Measurements from ENCODE around the gene TMOD4.
"Not testable (repeated sequence)": the region's sequence is repeated elsewhere in the genome, so short reads cannot be mapped to it uniquely, and the experiment has no call there.

Gene TMOD4

DNA sequence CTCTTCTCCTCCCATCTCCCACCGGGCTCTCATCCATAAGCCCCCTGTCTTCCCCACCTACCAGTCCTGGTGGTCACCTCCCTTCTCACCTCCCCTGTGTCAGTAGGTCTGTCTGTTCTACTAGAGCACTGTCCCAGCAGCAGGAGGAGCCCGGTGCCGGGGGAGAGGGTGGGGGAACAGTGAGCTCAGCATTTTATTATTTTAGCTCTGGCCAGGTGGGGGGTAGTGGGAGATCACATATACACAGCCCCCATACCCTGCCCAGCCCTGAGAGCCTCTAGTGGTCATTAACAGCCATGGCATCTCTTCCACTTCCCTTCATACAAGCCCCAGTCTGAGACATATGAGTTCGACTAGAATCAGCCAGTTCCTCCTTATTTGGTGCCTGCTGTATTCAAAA lies at the start of gene TMOD4:
TMOD4 (minus strand) TSS at position 119 of the 400 bp plus-strand sequence. CDS start 1,106 bp downstream, outside the sequence.
- DNase-seq, result no peak

- no peak for DNase-seq
Observed at GRCh38 chr1:151222130-151222529, 46.3 kb upstream of the TMOD4 start.

GRCh38 chr1:151221616-151222015 lies 45.8 kb upstream of the TMOD4 start:
- no peak for DNase-seq

GRCh38 chr1:151213560-151213959 lies 37.8 kb upstream of the TMOD4 start:
- no peak for DNase-seq

DNA sequence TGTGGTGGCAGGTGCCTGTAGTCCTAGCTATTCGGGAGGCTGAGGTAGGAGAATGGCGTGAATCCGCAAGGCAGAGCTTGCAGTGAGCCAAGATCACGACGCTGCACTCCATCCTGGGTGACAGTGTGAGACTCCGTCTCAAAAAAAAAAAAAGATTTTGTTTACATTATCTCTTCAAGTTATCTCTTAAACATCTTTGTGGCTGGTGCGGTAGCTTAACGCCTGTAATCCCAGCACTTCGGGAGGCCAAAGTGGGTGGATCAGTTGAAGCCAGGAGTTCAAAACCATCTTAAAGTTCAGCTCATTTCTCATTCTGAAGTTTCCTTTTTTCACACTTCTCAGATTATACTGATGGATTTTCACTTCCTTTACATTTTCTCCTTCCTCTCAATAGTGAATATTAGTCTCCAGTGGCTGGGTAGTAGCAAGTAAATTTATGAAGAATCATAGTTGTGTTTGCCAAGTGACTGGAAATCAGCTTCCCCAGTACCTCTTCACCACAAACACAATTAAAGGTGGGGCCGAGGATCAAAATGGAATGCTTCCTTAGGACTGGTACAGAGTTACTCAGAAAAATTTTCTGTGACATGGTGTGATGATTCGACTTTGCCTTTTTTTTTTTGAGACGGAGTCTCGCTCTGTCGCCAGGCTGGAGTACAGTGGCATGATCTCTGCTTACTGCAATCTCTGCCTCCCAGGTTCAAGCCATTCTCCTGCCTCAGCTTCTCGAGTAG lies 36.4 kb upstream of the TMOD4 start:
- no peak for DNase-seq

GRCh38 chr1:151210830-151211229 lies 35.0 kb upstream of the TMOD4 start:
- DNase-seq, result no peak

DNA sequence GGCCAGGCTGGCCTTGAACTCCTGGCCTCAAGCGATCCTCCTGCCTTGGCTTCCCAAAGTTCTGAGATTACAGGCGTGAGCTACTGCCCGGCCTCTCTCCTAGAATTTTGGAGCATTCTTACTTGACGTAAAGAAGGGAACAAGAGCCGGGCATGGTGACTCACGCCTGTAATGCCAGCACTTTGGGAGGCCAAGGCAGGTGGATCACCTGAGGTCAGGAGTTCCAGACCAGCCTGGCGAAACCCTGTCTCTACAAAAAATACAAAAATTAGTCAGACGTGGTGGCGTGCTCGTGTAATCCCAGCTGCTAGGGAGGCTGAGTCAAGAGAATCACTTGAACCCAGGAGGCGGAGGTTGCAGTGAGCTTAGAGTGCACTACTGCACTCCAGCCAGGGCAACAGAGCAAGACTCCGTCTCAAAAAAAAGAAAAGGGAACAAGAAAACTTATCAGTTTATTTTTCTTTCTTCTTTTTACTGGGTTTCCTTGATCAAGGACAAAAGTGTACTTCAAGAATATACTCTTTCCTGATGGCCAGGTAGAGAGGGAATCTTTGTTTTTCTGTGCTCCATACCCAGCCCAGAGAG lies 29.7 kb upstream of the TMOD4 start:
- not testable (repeated sequence) for DNase-seq

DNA sequence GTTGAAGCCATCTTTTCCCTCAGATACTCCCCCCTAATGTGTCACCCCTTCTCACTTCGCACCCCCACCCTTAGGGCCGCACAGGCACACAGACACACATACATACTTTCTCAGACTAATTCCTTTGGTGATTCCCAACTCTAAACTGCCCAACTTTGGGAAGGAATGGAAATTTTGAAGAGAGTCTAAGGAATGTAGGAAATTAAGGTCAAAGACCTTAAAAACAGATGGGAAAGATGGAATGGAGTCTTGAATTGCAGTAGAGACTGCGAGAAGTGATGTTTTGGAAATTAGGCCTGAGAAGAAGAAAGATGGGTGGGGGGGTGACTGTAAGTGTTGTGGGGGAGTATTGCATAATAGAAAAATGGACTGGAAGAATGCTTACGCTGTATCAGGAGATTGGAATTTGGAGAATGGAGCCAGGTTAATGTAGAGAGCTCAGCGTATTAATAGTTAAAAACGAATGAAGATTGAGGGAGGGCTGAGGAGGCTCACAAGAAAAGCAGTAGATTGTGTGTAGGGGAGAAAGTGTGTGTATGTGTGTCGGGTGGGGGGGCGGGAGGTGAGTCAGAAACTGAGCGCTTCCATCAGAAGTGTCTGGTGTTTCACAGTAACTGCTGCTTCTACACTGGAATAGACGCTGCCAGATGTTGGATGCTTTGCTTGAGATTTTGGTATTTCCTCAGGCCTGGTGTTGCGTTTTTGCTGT lies 24.2 kb upstream of the TMOD4 start:
- peak; percentile 42 for DNase-seq

DNA sequence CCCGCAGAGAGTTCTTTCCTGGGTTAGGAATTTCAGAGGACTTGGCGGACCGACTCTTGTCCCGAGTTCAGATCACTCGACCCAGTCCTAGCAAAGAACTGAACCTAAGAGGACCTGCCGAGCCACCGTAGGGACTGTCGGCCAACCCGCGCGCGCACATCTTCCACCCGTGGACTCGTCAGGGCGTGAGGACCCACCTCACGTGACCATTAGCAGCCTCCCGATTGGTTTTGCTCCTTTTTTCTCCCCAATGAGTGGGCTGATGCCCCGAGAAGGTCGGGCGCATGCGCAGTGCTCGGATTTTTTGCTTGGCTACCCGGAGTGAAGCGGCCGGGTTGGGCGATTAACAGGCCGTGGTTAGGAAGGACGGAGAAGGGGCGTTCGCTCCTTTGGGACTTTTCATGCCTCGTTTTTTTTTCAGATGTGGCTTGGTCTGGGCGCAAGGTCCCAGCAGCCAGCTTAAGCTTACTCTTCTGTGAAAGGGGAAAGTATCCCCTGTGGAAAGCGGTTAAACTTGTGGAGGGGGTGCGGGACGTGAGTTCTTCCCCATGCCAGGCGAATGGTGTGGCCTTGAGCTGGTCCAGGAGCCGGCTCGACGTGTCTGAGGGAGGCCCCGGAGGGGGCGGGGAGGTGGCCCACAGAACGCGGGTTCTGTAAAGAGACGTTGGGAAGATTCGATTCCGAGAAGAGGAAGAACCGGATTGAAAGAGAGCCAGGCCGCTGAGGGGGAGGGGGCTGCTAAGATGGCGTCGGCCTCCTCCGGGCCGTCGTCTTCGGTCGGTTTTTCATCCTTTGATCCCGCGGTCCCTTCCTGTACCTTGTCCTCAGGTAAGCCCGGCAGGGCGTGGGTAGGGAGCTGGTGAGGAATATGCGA lies 22.7 kb upstream of the TMOD4 start, which contains the start of gene PIP5K1A:
PIP5K1A (plus strand) TSS at position 299 of the 874 bp plus-strand sequence; CDS start at position 744, 445 bp downstream.
- peak; percentile 99 for DNase-seq

- DNase-seq, result peak; percentile 16
Observed at GRCh38 chr1:151197863-151198253, 22.1 kb upstream of the TMOD4 start.

DNA sequence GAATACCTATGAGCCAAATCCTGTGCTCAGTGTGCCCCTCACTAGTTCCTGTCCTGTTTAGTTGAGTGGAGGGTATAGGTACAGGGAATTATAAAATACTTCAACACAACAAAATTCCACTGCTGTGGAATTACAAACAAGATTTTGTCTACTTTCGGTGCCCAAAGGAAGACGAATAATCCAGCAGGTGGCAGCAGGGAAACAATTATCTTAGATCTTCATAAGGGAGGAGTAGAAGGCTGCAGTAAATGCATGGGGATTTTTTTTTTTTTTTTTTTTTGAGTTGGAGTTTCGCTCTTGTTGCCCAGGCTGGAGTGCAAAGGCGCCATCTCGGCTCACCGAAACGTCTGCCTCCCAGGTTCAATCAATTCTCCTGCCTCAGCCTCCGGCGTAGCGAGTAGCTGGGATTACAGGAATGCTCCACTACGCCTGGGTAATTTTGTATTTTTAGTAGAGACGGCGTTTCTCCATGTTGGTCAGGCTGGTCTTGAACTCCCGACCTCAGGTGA lies 20.6 kb upstream of the TMOD4 start:
- peak; percentile 91 for DNase-seq

- DNase-seq, result not testable (repeated sequence)
Observed at GRCh38 chr1:151194894-151195594, 19.3 kb upstream of the TMOD4 start.

DNA sequence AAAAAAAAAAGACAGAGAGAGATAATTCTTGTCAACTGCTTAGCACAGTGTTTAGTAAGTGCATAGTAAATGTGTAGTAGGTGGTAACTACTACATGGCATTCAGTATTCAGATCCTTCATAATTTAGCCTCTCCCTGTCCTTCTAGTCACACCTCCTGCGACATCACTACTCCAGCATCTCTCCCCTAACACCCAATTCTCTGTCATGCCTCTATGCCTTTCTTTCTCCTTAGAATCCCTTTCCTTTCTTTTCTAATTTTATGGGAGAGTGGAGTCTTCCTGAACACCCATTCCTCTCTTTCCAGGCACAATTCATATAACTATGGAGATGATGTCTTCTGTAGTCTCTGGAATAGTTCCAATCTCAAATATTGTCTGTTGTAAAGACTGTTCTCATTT lies 18.1 kb upstream of the TMOD4 start:
- no peak for DNase-seq

DNA sequence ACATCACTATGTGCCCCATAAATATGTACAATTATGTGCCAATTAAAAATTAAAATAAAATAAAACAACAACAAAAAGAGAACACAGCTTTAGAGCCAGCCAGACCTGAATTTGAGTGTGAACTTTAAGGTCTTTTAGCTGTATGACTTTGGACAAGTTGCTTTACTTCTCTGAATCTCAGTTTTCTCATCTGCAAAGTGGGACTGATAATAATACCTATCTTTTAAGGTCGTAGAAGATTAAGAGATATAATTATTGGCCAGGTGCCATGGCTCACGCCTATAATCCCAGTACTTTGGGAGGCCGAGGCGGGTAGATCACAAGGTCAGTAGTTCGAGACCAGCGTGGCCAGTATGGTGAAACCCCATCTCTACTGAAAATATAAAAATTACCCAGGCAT lies 17.5 kb upstream of the TMOD4 start:
- DNase-seq, result no peak

- no peak for DNase-seq
Observed at GRCh38 chr1:151192047-151192446, 16.3 kb upstream of the TMOD4 start.

DNA sequence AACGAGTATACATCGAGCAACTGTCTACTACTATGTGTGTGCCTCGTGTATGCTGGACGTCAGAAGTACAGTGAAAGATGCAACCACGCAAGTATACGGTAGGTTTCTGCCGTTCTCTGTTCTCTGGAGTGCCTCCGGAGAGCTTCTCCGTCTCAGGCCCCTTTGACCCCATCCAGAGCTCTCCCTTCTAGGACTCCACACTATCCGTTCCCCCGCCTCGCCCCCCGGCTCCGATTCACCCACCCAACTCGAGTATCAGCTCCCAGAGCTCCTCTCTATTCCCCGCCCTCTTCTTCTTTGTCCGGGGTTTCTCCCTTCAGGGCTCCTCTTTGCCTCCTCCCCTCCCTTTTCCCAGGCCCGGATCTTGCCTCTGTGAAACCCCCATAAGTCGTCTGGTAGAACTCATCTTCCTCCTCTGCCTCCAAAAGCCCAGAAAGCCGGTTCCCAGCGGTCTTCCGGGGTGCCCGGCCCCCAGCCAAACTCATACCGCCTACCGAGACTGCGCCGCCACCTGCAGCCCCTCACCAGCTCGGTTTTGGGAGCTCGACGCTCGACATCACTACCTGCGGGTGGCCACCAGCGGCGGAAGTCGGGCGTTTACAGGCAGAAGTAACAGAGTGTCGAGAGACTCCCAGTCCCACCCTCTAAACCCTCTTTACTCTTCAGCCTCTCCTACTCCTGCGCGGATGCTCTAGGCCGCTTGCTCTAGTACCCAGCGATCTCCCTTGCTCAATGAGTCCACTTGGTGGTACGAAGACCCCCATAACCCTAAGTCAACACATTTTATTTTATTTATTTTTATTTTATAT lies 14.1 kb upstream of the TMOD4 start, which contains the start of gene VPS72:
VPS72 (minus strand) TSS at position 561 of the 809 bp plus-strand sequence; CDS start at position 485, 76 bp downstream.
- peak; percentile 96 for DNase-seq

DNA sequence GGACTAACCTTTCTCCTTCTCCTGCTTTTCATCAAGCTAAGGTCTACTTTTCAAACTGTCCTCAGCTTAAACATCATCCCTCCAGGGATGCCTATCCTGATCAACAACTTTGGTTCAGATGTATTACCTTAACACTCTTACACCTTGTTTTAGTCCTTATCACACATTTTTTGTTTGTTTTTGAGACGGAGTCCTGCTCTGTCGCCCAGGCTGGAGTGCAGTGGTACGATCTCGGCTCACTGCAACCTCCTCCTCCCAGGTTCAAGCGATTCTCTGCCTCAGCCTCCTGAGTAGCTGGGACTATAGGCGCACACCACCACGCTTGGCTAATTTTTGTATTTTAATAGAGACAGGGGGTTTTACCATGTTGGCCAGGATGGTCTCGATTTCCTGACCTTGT lies 12.9 kb upstream of the TMOD4 start:
- not testable (repeated sequence) for DNase-seq

GRCh38 chr1:151187205-151187604 lies 11.4 kb upstream of the TMOD4 start:
- no peak for DNase-seq

GRCh38 chr1:151184211-151184610 lies 8.4 kb upstream of the TMOD4 start:
- DNase-seq, result no peak

GRCh38 chr1:151176514-151177045 lies 799 bp upstream of the TMOD4 start:
- no peak for DNase-seq

Measured in RPMI8226 (cell line).